A549 (cell line): ENCODE results near the gene BRCC3. TPM values are rescaled to one million over a fixed set of nuclear protein-coding genes. Genes with fewer than 3 reads are reported as not detected.

Experiments
- ATAC-seq, 2 experiments: fragments of 200-7000 bp in 1 of 2; fragments of >200 bp in 1 of 2; cut with Nextera tagmentation in 1 of 2; cut with Tn5 transposase in 1 of 2; 3 replicates each; pipeline versions ENCODE4 v1.8.0 to v1.9.1; 2018 to 2020; ENCODE audit warnings: mild to moderate bottlenecking in 1 of 2, moderate library complexity in 1 of 2
- CTCF ChIA-PET: fragments of 300-600 bp; sonication (Branson Sonifier 250); formaldehyde crosslinking; extraction: SDS; loops from one replicate; lab custom pipeline; 2021; ENCODE audit warnings: antibody characterized with exemption, inconsistent platforms; lab: Yijun Ruan, JAX
- POLR2A ChIA-PET: fragments of 350-600 bp; formaldehyde crosslinking; extraction: SDS; loops from one replicate; lab custom pipeline; 2021; ENCODE audit warnings: antibody characterized with exemption, inconsistent platforms; lab: Yijun Ruan, JAX
- DNase-seq, 2 experiments: peaks; one replicate each; pipeline versions ENCODE4 v3.0.0 to v3.0.0-alpha.2; 2011 to 2016; ENCODE audit warnings: low read depth in 1 of 2, low spot score in 1 of 2
- FAIRE-seq: peaks from 2 replicates; lab custom pipeline; 2011; peaks lifted over from hg19 to GRCh38; lab: Jason Lieb, UNC
- H3K27ac ChIP-seq, 2 experiments: fragments of >200 bp; sonication (Bioruptor Twin); formaldehyde crosslinking; 3 replicates each; pipeline ENCODE4 v1.5.1; 2016 to 2017
- H3K4me1 ChIP-seq: fragments of >200 bp; sonication (Bioruptor Twin); formaldehyde crosslinking; 3 replicates; pipeline ENCODE4 v1.6.1; 2016
- H3K4me2 ChIP-seq: fragments of >200 bp; sonication (Bioruptor Twin); formaldehyde crosslinking; 3 replicates; pipeline ENCODE4 v1.6.1; 2016
- H3K4me3 ChIP-seq: fragments of >200 bp; sonication (Bioruptor Twin); formaldehyde crosslinking; 3 replicates; pipeline ENCODE4 v1.5.1; 2016
- H3K9me3 ChIP-seq: fragments of >200 bp; sonication (Bioruptor Twin); formaldehyde crosslinking; 3 replicates; pipeline ENCODE4 v1.6.1; 2016
- ATOH8 ChIP-seq: fragments of 250-450 bp; sonication (Bioruptor Pico); IDR thresholded peaks from 2 replicates; pipeline ENCODE4 v1.5.0; 2020; ENCODE audit warnings: low read depth, mild to moderate bottlenecking, moderate library complexity
- BHLHE40 ChIP-seq: IDR thresholded peaks from 2 replicates; pipeline ENCODE4 v1.6.1; 2012; ENCODE audit warnings: low read depth, low read length, inconsistent platforms
- CEBPB ChIP-seq, 2 experiments: fragments of >200 bp in 1 of 2; sonication (Bioruptor Twin) in 1 of 2; formaldehyde crosslinking in 1 of 2; IDR thresholded peaks; 2 replicates each; pipeline ENCODE4 v1.6.1; 2012 to 2016
- EHMT2 ChIP-seq: fragments of 200-600 bp; sonication (generic); IDR thresholded peaks from 2 replicates; pipeline ENCODE4 v1.6.1; 2016; ENCODE audit warnings: antibody characterized with exemption, low read depth, mild to moderate bottlenecking, moderate library complexity
- ESRRA ChIP-seq: fragments of 150-350 bp; IDR thresholded peaks from 2 replicates; pipeline ENCODE4 v1.6.1; 2014; ENCODE audit warnings: mild to moderate bottlenecking, low read length, borderline replicate concordance
- FOSB ChIP-seq: fragments of 250-450 bp; sonication (Bioruptor Pico); IDR thresholded peaks from 2 replicates; pipeline ENCODE4 v1.5.0; 2020; ENCODE audit warnings: mild to moderate bottlenecking, moderate library complexity
- HEYL ChIP-seq: fragments of 250-450 bp; sonication (Bioruptor Pico); IDR thresholded peaks from 2 replicates; pipeline ENCODE4 v1.8.0; 2021; ENCODE audit warnings: mild to moderate bottlenecking, moderate library complexity
- HOXA7 ChIP-seq: fragments of 250-450 bp; sonication (Bioruptor Pico); IDR thresholded peaks from 2 replicates; pipeline ENCODE4 v1.5.0; 2020; ENCODE audit warnings: mild to moderate bottlenecking, moderate library complexity
- KDM5A ChIP-seq: fragments of 200-600 bp; sonication (generic); IDR thresholded peaks from 2 replicates; pipeline ENCODE4 v1.6.1; 2016; ENCODE audit warnings: antibody characterized with exemption, mild to moderate bottlenecking
- MAFK ChIP-seq: fragments of 450-650 bp; IDR thresholded peaks from 2 replicates; pipeline ENCODE4 v1.6.1; 2014; ENCODE audit not compliant: partially characterized antibody
- MAZ ChIP-seq: fragments of 150-350 bp; IDR thresholded peaks from 2 replicates; pipeline ENCODE4 v1.6.1; 2014; ENCODE audit warnings: antibody characterized with exemption, low read depth, low read length, borderline replicate concordance
- NFE2L2 ChIP-seq: fragments of 150-350 bp; conservative IDR thresholded peaks from 2 replicates; pipeline ENCODE4 v1.6.1; 2014; ENCODE audit warnings: low read length
- POLR2A ChIP-seq: IDR thresholded peaks from 2 replicates; pipeline ENCODE4 v1.6.1; 2012; ENCODE audit warnings: mild to moderate bottlenecking, low read length
- POLR2AphosphoS2 ChIP-seq: conservative IDR thresholded peaks from 2 replicates; pipeline ENCODE4 v1.6.1; 2012; ENCODE audit warnings: low read length, improper control_type of control experiment, inconsistent platforms
- RAD21 ChIP-seq, 2 experiments: fragments of >200 bp in 1 of 2; sonication (Bioruptor Twin) in 1 of 2; formaldehyde crosslinking in 1 of 2; IDR thresholded peaks in 1 of 2; conservative IDR thresholded peaks in 1 of 2; 2 replicates in 1 of 2; 3 replicates in 1 of 2; pipeline ENCODE4 v1.6.1; 2012 to 2018; ENCODE audit warnings: inconsistent platforms in 1 of 2
- RARB ChIP-seq: fragments of 250-450 bp; sonication (Bioruptor Pico); IDR thresholded peaks from 2 replicates; pipeline ENCODE4 v1.8.0; 2021; ENCODE audit warnings: mild to moderate bottlenecking, moderate library complexity
- SMC3 ChIP-seq: fragments of >200 bp; sonication (Bioruptor Twin); formaldehyde crosslinking; IDR thresholded peaks from 3 replicates; pipeline ENCODE4 v1.6.1; 2018; ENCODE audit warnings: inconsistent platforms
- ZC3H11A ChIP-seq: fragments of 450-650 bp; IDR thresholded peaks from 2 replicates; pipeline ENCODE4 v1.6.1; 2014; ENCODE audit warnings: antibody characterized with exemption, mild to moderate bottlenecking
- WGBS: methylation state at CpG from one replicate; pipeline ENCODE4 v1.1.6; 2017; ENCODE audit errors: missing lambda C conversion rate; 5-methylcytosine and 5-hydroxymethylcytosine counted together
- polyA plus RNA-seq, 4 experiments: library from polyadenylated mRNA; depleted of rRNA in 3 of 4; stranded (reverse); fragments of >200 nt; fragmentation: RNase III in 1 of 4; extraction: RNeasy Plus Mini Kit Qiagen cat#74134 plus additional on column Dnase treatment in 1 of 4; gene quantifications; 2 replicates in 3 of 4; 3 replicates in 1 of 4; pipeline ENCODE4 v1.2.3, GENCODE V29; 2011 to 2017
- TF ChIP-seq, protein P1 (sequence below): fragments of >200 bp; sonication (Bioruptor Twin); formaldehyde crosslinking; IDR thresholded peaks from 3 replicates; pipeline ENCODE4 v1.5.1; 2016
- TF ChIP-seq, protein P2 (sequence below): fragments of >200 bp; sonication (Bioruptor Twin); formaldehyde crosslinking; IDR thresholded peaks from 2 replicates; pipeline ENCODE4 v1.6.1; 2016
- TF ChIP-seq, protein P3 (sequence below): IDR thresholded peaks from 2 replicates; pipeline ENCODE4 v1.6.1; 2012; ENCODE audit warnings: low read depth, borderline replicate concordance

Gene BRCC3
- polyA plus RNA-seq, 2 of the 4 experiments (the other 2 are of a cell fraction): 42.0 to 42.9 TPM

- TF ChIP-seq RAD21 (conservative IDR thresholded peaks at IDR 0.05 in 1 of 2, IDR thresholded peaks at IDR 0.05 in 1 of 2) (peak; percentile 26 to 48; a peak in 2 of 5 replicates), POLR2AphosphoS2 (no peak)
- TF ChIP-seq, protein P1, sequence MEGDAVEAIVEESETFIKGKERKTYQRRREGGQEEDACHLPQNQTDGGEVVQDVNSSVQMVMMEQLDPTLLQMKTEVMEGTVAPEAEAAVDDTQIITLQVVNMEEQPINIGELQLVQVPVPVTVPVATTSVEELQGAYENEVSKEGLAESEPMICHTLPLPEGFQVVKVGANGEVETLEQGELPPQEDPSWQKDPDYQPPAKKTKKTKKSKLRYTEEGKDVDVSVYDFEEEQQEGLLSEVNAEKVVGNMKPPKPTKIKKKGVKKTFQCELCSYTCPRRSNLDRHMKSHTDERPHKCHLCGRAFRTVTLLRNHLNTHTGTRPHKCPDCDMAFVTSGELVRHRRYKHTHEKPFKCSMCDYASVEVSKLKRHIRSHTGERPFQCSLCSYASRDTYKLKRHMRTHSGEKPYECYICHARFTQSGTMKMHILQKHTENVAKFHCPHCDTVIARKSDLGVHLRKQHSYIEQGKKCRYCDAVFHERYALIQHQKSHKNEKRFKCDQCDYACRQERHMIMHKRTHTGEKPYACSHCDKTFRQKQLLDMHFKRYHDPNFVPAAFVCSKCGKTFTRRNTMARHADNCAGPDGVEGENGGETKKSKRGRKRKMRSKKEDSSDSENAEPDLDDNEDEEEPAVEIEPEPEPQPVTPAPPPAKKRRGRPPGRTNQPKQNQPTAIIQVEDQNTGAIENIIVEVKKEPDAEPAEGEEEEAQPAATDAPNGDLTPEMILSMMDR: peak; percentile 51
- TF ChIP-seq, all 56 proteins: peak for 2
- POLR2A ChIA-PET: interaction anchor here (0.7 kb wide), 1 partner anchor 22 kb away, joined by 3 read pairs; the partner anchor contains the start of gene FUNDC2
- peak; percentile 27 to 75 for DNase-seq
- 41% methylated on average over 9 of the region's 9 CpGs for WGBS
- Histone ChIP-seq H3K27ac (no peak overlapping the region), H3K4me3 (no peak overlapping the region), H3K4me2 (no peak overlapping the region; the same call in 2 of the 3 replicates), H3K4me1 (peaks cover 30% of the 10 kb centered on the region), H3K9me3 (no peaks in the 10 kb centered on the region)
- CTCF ChIA-PET: interaction anchor here (0.7 to 1.5 kb wide), 3 partner anchors 13 to 69 kb away, joined by 3 to 5 read pairs (median 3); partner anchors contain the start of gene FUNDC2
- ATAC-seq: peak; percentile 80 to 93
- no peak for FAIRE-seq
Measured at GRCh38 chrX:155048977-155049619, 22.2 kb upstream of the BRCC3 start.

DNA sequence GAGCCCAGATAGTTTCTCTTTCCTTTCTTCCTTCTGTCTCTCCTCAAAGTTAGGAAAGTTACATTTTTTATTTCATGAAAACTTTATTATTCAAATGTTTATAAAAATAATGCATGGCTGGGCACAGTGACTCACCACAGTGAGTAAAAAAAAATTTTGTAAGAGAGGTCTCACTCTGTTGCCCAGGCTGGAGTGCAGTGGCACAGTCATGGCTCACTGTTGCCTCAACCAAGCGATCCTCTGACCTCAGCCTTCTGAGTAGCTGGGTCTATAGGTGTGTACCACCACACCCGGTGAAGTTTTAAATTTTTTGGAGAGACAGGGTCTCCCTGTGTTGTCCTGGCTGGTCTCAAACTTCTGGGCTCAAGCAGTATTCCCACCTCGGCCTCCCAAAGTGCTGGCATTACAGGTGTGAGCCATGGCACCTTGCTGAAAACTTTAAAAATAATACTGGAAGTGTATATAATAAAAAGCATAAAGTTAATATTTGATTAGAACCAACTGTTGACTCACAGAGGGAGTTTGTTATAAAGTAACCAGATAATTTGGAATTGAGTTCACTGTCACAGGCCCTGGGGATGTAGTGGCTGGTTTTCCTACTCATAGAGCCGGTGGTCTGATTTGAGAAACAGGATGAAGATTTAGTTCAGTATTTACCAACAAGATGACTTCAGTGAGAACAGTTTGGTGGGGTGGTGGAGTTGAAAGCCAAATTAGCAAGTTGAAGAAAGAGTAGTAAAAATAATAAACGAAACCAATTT is 18.4 kb upstream of the BRCC3 start:
- no peak for FAIRE-seq
- peaks cover 36% of the 10 kb centered on the region for H3K4me1 ChIP-seq
- POLR2A ChIA-PET: no interaction called here
- DNase-seq: no peak
- TF ChIP-seq EHMT2 (no peak), KDM5A (no peak), SMC3 (no peak), RARB (CRISPR knock-in tag) (no peak), HEYL (CRISPR knock-in tag) (no peak), MAFK (no peak), POLR2A (no peak), FOSB (CRISPR knock-in tag) (no peak), ATOH8 (CRISPR knock-in tag) (no peak)
- TF ChIP-seq, protein P2, sequence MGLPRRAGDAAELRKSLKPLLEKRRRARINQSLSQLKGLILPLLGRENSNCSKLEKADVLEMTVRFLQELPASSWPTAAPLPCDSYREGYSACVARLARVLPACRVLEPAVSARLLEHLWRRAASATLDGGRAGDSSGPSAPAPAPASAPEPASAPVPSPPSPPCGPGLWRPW: no peak
- TF ChIP-seq, protein P3, sequence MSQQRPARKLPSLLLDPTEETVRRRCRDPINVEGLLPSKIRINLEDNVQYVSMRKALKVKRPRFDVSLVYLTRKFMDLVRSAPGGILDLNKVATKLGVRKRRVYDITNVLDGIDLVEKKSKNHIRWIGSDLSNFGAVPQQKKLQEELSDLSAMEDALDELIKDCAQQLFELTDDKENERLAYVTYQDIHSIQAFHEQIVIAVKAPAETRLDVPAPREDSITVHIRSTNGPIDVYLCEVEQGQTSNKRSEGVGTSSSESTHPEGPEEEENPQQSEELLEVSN: no peak
- TF ChIP-seq, all 56 proteins: peak for 0
- Histone ChIP-seq H3K9me3 (no peaks in the 10 kb centered on the region), H3K4me3 (0 out of 3 replicates have a peak overlapping the region, but pooled peaks have one; percentile 22), H3K27ac (peak overlapping the region; percentile 52 to 76; a peak in 5 of 6 replicates), H3K4me2 (peak overlapping the region; percentile 86)
- no peak for ATAC-seq
- CTCF ChIA-PET: interaction anchor here (1.4 to 1.6 kb wide), 2 partner anchors 10 to 67 kb away, joined by 4 to 5 read pairs; no protein-coding TSS in a partner anchor
- 19% methylated on average over 5 of the region's 5 CpGs for WGBS

GRCh38 chrX:155053656-155054055 is 17.7 kb upstream of the BRCC3 start:
- Histone ChIP-seq H3K4me1 (peaks cover 32% of the 10 kb centered on the region), H3K9me3 (no peaks in the 10 kb centered on the region), H3K27ac (peak overlapping the region; percentile 40 to 52; a peak in 3 of 6 replicates), H3K4me2 (peak overlapping the region; percentile 86), H3K4me3 (no peak overlapping the region)
- no peak for DNase-seq
- ChIA-PET CTCF (interaction anchor here (0.7 to 1.6 kb wide), 3 partner anchors 10 to 68 kb away, joined by 3 to 5 read pairs (median 4); no protein-coding TSS in a partner anchor), POLR2A (no interaction called here)
- ATAC-seq: no peak
- WGBS: 88% methylated on average over 3 of the region's 3 CpGs
- no peak for FAIRE-seq
- TF ChIP-seq SMC3 (no peak), CEBPB (IDR thresholded peaks at IDR 0.05) (no peak), MAZ (no peak), ESRRA (no peak), NFE2L2 (no peak), FOSB (CRISPR knock-in tag) (no peak), BHLHE40 (no peak), HOXA7 (CRISPR knock-in tag) (no peak), ZC3H11A (no peak)
